Dedifferentiated amniotic fluid mesenchymal stem cell (primary cell): Measurements from ENCODE around the gene AP3B1.

ENCODE experiments used
- DNase-seq: peaks from one replicate; pipeline ENCODE4 v3.0.0-alpha.2; 2016; ENCODE audit errors: extremely low spot score

Gene AP3B1

GRCh38 chr5:78288246-78288645, 6.3 kb downstream of the AP3B1 start:
- no peak for DNase-seq

GRCh38 chr5:78287833-78288232, 6.7 kb downstream of the AP3B1 start:
- peak; percentile 89 for DNase-seq

- DNase-seq: no peak
Observed at GRCh38 chr5:78287169-78287568, 7.3 kb downstream of the AP3B1 start.

GRCh38 chr5:78286290-78286689, 8.2 kb downstream of the AP3B1 start:
- DNase-seq: no peak

GRCh38 chr5:78283802-78284201, 10.7 kb downstream of the AP3B1 start:
- DNase-seq: no peak

GRCh38 chr5:78283105-78283504, 11.4 kb downstream of the AP3B1 start:
- DNase-seq: no peak

GRCh38 chr5:78280261-78280660, 14.2 kb downstream of the AP3B1 start:
- no peak for DNase-seq

- DNase-seq: no peak
Observed at GRCh38 chr5:78279194-78279593, 15.3 kb downstream of the AP3B1 start.

- DNase-seq: no peak
Observed at GRCh38 chr5:78277715-78278114, 16.8 kb downstream of the AP3B1 start.

- no peak for DNase-seq
Observed at GRCh38 chr5:78275998-78276543, 18.4 kb downstream of the AP3B1 start.

- DNase-seq: no peak
Observed at GRCh38 chr5:78274540-78275197, 19.8 kb downstream of the AP3B1 start.

- no peak for DNase-seq
Observed at GRCh38 chr5:78273436-78273835, 21.1 kb downstream of the AP3B1 start.

GRCh38 chr5:78271766-78272165, 22.7 kb downstream of the AP3B1 start:
- no peak for DNase-seq

GRCh38 chr5:78269088-78269703, 25.3 kb downstream of the AP3B1 start:
- DNase-seq: no peak

- no peak for DNase-seq
Observed at GRCh38 chr5:78268356-78268755, 26.1 kb downstream of the AP3B1 start.

- no peak for DNase-seq
Observed at GRCh38 chr5:78265163-78265562, 29.3 kb downstream of the AP3B1 start.

- no peak for DNase-seq
Observed at GRCh38 chr5:78264600-78264999, 29.9 kb downstream of the AP3B1 start.

- no peak for DNase-seq
Observed at GRCh38 chr5:78260771-78261170, 33.7 kb downstream of the AP3B1 start.

GRCh38 chr5:78253201-78253600, 41.3 kb downstream of the AP3B1 start:
- no peak for DNase-seq

- no peak for DNase-seq
Observed at GRCh38 chr5:78252715-78253114, 41.8 kb downstream of the AP3B1 start.

- DNase-seq: no peak
Observed at GRCh38 chr5:78251663-78252284, 42.7 kb downstream of the AP3B1 start.

GRCh38 chr5:78245136-78245535, 49.4 kb downstream of the AP3B1 start:
- DNase-seq: no peak

GRCh38 chr5:78243639-78244038, 50.9 kb downstream of the AP3B1 start:
- DNase-seq: peak; percentile 25
